Astrocyte of the hippocampus (primary cell): ENCODE results near the gene PLIN5.

Source experiments
- DNase-seq: peaks from one replicate; pipeline ENCODE4 v3.0.0; 2011; ENCODE audit warnings: low read depth, low spot score

PLIN5 gene

DNA sequence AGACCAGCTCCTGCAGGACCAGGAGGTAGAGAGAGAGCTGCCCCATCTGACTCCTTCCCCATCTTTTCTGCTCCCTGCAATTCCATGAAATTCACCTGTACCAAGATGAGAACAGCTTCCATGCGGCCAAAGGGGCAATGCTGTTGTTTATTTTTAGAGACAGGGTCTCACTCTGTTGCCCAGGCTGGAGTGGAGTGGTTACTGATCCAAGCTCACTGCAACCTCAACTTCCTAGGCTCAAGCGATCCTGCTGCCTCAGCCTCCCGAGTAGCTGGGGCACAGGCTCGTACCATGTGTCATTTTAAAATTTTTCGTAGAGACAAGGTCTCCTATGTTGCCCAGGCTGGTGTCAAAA is 13.2 kb downstream of the PLIN5 start:
- no peak for DNase-seq

DNA sequence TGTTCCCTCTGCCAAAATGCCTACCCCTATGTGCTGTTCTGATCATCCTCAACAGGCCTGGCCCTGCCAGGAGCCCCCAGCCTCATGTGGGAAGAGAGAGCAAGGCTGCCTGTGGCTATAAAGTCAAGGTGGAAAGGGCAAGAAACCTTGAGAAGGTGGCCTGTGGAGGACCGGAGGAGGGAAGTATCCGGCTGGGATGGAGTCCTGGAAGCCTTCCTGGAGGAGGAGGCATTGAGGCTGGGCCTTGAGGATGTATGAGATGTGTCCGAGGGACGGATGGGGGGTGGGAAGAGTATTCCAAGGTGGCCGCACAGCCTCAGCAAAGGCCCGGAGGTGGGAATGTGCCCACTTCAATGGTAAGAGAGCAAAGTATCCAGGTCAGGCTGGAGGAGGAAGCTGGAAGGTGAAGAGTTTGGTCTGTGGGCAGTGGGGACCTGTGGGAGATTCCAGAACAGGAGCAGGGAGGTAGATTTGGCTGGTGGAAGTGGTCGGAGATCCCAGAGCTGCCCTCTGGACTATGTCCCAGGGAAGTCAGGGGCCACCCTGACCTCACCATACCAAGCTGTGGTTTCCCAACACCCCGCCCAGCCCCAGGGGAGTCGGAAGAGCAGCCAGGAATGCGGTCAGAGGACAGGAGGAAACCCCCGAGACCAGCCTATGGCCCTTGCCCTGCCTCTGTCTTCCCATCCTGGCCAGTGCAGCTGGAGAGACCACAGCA is 13.7 kb downstream of the PLIN5 start:
- DNase-seq, result no peak

DNA sequence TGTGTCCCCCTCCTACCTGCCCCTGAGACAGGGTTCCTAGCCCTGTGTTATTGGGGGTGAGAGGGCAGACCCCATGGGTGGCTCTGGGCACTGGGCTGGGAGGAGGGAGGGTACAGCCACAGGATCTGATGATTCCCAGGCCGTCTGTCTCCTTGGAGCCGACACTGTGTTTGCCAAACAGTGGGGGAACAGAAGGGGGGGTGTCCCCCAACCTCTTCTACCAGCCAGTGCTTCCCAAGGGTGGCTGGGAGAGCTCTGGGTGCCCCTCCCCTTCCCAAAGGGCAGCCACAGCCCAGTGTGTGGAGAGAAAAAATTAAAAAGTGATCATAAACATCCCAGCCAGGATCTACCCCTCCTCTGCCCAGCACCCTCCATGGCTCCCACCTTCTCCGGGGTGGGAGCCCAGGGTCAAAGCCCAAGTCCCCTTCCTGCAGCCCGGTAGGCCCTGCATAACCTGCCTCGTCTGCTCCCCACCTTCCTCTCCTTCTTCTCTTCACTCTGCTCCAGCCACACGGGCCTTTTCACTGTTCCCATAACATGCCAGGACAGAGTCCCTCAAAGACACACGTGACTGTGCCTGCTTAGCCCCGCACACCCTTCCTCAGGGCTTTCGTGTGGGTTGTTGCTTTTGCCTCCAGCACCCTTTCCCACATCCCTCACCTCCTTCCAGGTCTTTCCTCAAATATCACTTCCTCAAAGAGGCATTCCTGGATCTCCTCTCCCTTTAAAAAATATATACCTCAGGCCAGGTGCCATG is 15.3 kb downstream of the PLIN5 start:
- DNase-seq, result no peak

DNA sequence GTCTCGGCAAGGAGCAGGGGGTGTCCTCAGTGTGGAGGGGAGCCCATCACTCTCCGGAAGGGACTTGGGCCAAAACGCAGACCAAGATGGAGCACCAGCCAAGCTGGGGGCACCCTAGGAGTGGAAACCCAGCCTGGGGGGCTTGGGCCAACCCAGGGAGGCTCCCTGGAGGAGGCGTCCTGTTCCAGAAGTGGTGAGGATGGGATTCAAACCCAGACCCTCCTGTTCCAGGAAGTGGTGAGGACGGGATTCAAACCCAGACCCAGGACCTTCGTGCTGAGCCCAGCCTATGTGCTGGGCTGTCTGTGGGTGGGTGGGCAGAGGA is 15.9 kb downstream of the PLIN5 start:
- DNase-seq, result no peak

DNA sequence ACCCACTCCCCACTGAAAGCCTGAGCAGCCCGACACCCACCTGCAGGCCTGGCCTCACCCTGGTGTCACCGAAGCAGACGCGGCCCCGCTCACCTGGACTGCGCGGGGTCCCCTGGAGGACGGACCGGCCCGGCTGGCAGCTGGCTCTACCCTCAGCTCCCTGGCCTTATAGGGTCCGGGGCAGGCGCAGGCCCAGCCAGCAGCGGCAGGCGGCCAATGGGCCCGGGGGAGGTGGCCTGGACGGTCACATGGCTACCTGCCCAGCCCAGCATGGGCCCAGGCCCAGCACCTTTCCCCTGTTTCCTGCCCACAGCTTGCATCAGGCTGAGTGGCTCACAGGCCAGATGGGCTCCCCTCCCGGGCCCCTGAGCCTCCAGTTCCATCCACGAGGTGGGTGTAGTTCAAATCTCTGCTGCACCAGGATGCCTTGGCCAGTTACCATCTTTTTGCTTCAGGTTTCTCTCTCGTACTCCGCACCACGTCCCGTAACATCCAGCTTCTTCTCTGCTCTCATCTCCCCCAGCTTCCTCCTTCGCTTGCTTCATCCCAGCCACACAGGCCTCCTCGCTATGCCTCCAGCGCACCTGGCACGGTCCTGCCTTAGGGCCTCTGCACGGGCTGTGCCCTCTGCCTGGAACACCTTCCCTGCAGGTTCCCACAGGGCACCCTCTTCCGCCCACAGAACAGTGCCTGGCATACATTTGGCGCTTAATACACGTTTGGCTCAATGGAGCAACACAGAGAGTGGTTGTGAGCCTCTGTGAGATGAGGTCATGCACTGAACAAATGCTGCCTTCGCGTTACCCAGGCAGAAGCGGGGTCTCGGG is 16.5 kb downstream of the PLIN5 start, which contains the start of gene PLIN4:
PLIN4 (minus strand) TSS at position 142 of the 827 bp plus-strand sequence. CDS start 214 bp downstream, outside the sequence.
- DNase-seq, result peak; percentile 61

DNA sequence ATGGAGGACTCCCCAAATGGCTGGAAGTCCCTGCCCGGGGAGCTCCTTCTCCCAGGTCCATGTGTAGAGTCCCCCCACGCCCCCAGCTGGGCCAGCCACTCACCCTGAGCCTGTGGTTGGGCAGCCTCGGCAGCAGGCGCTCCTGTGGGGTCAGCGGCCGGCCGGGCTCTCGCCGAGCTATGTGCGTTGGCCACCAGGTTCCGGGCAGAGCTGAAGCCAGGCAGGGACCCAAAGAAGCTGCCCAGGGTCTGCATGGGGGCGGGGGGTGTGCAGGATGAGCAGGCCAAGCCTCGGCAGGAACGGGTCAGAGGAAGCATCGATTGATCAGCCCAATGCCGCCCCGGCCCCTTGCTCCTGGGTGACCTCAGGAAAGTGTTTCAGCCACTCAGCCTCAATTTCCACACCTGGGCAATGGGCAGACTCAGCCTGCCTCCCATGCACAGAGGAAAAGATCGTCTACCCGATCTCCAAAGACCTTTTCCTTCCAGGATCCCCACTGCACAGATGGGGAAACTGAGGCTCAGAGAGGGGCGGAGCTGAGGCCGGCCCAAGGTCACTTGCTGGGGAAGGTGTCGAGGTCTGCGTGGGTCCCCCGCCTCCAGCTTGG is 17.5 kb downstream of the PLIN5 start:
- DNase-seq, result no peak

DNA sequence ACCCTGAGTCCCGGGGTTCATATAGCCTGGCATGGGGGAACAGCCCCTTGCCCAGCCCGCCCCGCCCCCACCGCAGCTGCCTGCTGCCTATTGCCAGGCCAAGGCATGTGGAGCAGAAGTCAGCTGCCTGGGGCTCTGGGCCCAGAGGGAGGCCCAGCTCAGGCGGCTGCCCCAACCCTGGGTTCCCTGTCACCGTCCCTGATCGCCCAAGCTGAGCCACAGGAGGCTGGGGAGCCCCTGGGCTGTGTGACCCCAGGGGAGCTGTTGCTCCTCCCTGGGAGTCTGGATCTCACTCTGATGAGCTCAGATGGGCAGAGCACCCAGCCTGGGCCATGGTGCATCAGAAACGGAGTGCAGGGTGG is 18.1 kb downstream of the PLIN5 start:
- no peak for DNase-seq

DNA sequence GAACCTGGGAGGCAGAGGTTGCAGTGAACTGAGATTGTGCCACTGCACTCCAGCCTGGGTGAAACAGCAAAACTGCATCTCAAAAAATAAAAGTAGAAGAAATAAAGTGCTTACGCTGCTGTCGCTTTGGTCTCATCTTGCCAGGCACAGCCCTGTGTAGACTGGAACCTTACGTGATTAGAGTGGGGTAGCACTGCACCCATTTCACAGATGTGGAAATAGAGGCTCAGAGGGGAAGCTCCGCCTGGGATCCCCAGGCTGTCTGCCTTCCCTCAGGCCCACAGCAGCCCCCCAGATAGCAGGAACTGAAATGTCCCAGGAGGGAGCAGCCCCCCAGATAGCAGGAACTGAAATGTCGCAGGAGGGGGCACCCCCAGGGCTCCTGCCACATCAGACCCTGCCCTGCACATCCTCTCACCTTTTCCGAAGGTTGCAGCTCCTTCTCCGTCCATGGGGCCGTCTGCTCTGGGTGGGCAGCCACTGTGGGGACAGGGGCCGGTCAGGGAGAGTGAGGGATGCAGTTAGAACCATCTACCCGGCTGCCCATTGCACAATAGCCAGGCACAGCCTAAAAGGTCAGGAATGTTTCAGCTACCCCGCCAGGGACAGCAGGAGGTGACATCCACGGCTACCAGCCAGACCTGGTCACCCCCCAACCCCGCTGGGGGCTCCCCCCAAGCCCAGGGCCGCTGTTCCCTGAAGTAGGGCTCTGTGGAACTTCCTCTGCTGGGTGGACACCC is 18.7 kb downstream of the PLIN5 start:
- DNase-seq, result no peak

DNA sequence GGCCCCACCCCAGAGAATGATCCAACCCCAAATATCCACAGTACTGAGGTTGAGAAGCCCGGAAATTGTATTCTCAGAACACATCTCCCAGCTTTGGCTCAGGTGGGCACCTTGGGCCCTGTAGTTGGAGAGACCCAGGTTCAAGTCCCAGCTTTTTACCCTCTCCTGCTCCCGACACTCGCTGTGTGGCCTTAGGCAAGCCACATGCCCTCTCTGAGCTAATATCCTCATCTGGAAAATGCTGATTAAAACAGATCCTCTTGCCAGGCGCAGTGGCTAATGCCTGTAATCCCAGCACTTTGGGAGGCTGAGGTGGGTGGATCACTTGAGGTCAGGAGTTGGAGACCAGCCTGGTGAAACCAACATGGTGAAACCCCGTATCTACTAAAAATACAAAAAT is 19.3 kb downstream of the PLIN5 start:
- no peak for DNase-seq

DNA sequence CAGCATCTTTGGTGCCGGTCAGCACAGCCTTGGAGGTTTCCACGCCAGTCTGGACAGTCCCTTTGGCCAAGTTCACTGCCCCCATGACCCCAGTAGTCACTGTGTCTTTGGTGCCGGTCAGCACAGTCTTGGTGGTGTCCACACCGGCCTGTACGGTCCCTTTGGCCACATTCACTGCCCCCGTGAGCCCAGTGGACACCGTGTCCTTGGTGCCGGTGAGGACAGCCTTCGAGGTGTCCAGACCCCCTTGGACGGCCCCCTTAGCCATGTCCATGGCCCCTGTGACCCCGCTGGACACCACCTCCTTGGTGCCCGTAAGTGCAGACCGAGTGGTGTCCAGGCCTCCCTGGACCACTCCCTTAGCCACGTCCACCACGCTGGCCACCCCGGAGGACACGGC is 21.8 kb downstream of the PLIN5 start:
- DNase-seq, result no peak

DNA sequence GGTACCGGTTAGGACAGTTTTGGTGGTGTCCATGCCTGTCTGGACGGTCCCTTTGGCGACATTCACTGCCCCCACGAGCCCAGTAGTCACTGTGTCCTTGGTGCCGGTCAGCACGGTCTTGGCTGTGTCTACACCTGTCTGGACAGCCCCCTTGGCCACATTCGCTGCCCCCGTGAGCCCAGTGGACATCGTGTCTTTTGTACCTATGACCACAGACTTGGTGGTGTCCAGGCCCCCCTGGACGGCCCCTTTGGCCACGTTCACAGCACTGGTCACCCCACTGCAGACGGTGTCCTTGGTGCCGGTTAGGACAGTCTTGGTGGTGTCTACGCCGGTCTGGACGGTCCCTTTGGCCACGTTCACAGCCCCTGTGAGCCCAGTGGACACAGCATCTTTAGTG is 23.0 kb downstream of the PLIN5 start:
- no peak for DNase-seq

DNA sequence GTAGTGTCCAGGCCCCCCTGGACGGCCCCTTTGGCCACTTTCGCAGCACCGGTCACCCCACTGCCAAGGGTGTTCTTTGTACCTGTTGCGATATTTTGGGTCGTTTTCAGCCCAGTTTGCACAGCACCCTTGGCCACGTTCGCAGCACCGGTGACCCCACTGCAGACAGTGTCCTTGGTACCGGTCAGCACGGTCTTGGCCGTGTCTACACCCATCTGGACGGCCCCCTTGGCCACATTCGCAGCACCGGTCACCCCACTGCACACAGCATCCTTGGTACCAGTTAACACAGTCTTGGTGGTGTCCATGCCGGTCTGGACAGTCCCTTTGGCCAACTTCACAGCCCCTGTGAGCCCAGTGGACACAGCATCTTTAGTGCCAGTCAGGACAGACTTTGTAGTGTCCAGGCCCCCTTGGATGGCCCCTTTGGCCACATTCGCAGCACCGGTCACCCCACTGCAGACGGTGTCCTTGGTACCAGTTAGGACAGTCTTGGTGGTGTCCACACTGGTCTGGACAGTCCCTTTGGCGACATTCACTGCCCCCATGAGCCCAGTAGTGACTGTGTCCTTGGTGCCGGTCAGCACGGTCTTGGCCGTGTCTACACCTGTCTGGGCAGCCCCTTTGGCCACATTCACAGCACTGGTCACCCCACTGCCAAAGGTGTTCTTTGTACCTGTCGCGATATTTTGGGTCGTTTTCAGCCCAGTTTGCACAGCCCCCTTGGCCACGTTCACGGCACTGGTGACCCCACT is 23.5 kb downstream of the PLIN5 start:
- no peak for DNase-seq

DNA sequence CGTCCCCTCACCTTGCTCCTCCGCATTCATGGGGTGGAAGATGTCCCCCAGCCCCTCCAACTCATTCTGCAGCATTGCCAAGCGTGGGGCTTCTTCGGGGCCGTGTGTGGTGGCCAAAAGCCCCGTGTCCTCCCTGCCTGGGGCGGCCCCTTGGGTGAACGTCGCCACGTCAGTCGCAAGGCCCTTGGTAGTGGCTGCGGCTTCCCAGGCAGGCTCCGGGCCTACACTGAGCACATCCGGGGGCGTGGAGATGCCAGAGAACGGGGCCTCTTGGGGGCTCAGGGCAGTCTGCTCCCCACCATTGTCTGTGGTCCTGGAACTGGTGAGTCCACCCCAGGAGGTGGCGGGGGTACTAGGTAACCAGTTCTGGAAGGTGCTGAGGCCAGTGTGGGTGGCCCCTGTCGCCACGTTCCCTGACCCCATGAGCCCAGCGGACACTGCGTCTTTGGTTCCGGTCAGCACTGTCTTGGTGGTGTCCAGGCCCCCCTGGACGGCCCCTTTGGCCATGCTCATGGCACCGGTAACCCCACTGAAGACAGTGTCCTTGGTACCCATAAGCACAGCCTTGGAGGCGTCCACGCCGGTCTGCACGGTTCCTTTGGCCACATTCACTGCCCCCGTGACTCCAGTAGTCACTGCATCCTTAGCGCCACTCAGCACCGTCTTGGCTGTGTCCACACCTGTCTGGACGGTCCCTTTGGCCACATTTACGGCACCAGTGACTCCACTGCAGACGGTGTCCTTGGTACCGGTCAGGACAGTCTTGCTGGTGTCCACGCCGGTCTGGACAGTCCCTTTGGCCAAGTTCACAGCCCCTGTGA is 24.4 kb downstream of the PLIN5 start:
- no peak for DNase-seq

DNA sequence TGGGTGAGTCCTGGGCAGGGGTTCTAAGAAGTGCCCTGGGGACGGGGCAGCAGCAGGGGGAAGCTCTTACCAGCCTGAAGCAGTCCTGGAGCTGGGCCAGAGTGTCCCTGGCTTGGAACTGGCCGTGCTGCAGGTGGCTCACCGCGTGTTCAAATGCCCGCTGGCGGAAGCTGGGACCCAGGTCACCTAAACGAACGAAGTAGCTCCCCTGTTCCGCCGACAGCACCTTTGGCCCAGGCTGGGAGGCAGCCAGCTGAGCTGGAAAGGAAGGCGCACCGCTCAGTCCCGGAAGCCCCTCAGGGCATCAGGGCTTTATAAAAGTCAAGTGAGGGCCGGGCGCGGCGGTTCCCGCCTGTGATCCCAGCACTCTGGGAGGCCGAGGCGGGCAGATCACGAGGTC is 26.3 kb downstream of the PLIN5 start:
- DNase-seq, result no peak

DNA sequence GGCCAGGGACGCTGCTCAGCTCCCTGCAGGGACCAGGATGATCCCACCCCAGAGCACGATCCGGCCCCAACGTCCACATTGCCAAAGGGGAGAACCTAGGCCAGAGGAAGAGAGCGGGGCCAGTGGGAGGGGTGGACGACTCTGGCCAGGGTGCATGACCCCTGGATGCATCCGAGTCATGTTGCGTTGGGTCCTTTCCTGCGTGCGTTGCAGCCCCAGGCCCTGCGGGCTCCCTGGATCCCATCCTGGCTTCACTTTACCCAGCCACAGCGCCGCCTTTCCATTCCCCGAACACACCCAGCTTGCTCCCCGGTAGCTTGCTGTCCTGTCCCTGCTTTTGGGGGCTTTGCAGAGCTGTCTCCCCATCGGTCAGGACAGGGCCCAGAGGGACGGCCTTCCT is 27.2 kb downstream of the PLIN5 start:
- no peak for DNase-seq

DNA sequence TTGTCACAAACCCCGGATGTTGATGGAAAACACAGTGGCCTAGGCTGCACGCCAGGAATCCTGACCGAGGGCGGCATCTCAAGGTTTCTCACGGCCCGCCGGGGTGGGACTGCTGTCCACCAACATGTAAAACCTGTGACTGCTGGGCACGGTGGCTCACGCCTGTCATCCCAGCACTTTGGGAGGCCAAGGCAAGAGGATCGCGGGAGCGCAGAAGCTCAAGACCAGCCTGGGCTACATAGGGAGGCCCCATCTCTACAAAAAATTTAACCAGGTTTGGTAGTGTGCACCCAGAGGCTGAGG is 27.9 kb downstream of the PLIN5 start:
- no peak for DNase-seq

DNA sequence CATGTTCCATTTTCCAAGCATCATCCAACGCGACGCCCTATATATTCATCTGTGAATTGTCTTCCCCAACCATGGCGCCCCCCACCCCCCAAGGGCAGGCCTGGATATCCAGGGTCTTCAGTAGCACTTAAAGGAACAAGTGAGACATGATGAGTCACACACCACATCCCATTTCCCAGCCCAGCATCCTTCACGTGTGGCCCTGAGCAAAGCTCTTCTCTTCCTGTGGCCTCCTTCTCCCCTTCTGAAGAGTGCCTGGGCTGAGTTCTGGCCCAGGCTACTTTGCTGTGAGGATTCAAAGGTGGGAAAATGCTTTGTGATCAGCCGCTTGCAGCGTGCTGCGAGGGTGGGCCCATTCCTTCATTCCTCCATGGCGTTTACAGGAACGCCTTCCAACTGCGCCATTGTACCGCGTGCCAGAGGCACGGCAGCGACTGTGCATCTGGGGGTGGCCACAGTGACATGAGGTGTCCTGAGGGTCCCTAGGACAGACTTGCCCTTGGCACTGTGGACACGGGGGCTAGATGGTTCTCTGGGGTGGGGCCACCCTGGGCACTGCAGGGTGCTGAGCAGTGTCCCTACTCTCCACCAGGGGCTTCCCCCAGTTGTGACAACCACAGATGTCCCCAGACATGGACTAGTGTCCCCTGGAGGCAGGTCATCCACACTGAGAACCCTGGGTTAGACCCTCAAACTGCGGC is 28.4 kb downstream of the PLIN5 start:
- peak; percentile 58 for DNase-seq

DNA sequence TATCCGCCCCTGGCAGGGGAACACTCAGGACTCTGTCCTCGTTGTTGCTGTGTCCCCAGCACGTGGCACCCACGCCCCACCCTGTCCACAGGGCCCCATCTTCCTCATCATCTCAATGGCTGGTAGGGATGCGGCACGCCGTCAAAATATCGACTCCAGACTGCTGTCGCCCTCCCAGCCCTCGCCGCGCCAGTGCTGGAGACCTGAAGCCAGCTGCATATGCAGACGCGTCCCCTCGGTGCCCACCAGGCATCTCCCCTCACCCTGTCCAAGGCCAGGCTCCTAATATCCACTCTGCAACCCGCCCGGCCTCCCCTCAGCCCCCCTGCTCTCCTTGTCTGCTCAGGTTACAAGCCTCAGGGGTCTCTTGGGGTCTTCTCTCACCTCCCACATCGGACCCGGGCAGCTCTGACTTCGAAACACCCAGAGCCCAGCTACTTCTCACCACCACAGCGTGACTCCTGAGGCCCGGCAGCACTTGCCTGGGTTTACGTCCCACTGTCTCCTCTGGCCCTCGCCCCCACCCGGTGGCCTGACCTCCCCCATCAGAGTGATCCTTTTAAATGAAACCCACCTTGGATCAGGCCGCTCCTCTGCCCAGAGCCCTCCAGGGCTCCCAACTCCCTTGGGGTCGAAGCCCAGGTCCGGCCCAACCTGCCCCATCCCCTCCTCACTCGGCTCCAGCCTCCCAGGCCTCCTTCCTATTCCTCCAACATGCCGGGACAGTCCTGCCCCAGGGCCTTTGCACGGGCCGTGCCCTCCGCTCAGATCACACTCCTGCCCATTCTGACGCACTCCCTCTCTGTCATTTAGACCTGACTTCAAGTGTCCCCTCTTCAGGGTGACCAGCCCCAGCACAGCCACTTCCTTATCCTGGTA is 29.2 kb downstream of the PLIN5 start:
- no peak for DNase-seq
